ENCODE data around the gene ZNF223. TPM values are rescaled to one million over a fixed set of nuclear protein-coding genes. Genes with fewer than 3 reads are reported as not detected.
A peak's percentile ranks its signal among the peaks of the same experiment; 100 is the strongest.

The ZNF223 gene
- total RNA-seq, 1 experiment from 2014 or later: 4.8 TPM

DNA sequence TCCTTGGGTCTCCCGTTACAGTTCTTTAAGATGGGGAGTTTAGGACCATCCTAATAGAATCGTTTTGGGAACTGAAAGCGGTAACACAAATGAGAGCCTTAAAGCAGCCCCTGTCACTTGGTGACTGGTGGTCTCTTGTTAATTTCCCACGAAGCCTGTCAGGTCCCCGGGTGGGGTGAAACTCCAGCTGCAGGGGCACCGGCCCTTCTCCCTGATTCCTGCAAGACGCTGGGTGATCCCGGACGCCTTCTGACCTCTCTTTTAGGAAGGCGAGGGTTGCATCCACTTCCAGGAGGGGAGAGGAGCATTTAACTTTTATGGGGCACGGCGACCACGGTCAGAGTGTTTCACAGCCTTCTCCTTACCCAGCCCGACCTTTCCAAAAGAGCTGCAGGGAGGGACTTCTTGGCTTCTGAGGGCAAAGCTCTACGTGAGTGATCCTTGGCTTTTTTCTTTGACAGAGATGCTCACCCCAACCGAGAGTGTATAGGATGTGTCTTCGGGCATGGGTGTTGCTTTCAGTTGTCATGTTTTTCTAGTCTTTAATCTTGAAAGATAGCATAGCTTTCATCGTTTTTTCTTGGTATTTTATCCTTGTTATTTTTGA, 62.1 kb downstream of the ZNF223 start:
- no peak overlapping the region for H2AK5ac ChIP-seq (ENCODE audit: insufficient read length, low read length)
- H3K23me2 ChIP-seq (ENCODE audit: insufficient read length, low read depth, low read length, poor library complexity, severe bottlenecking): no peaks in the 10 kb centered on the region
- no peak overlapping the region for H3K18ac ChIP-seq (ENCODE audit: insufficient read length, low read depth, low read length)
- Mint-ChIP-seq H3K27ac (peak overlapping the region in 2 of 3 experiments; percentile 65 to 89; a peak in 1 of 7 replicates), H3K4me1 (peaks cover 5 to 14% of the 10 kb centered on the region in 2 experiments), H3K27me3 (ENCODE audit: low read depth) (no peaks in the 10 kb centered on the region; the same call in 1 of the 2 replicates), H3K4me3 (peak overlapping the region; percentile 94 to 98), H3K36me3 (ENCODE audit: insufficient read depth in 1 of 3, low read depth in 3 of 3) (peaks cover 20 to 45% (median 41%) of the 10 kb centered on the region in 3 experiments), H3K9me3 (peaks cover 24 to 28% of the 10 kb centered on the region in 2 experiments)
- peak; percentile 29 for DNase-seq
- H3K9me3 ChIP-seq (ENCODE audit: control insufficient read depth, low read depth, low read length): no peaks in the 10 kb centered on the region
- no peak overlapping the region for H2BK12ac ChIP-seq (ENCODE audit: insufficient read length, low read depth, low read length)
- no peaks in the 10 kb centered on the region for H3K79me2 ChIP-seq (ENCODE audit: insufficient read depth, low read length)
- no peak overlapping the region for H2BK15ac ChIP-seq (ENCODE audit: low read depth, low read length)
- WGBS (ENCODE audit: extremely low coverage, insufficient read length, low lambda C conversion rate): no CpG with 5 or more reads among the region's 18 CpGs
- no peak overlapping the region for H3K56ac ChIP-seq (ENCODE audit: insufficient read length, low read depth, low read length)
- H3K79me1 ChIP-seq (ENCODE audit: insufficient read depth, low read depth, low read length, poor library complexity, severe bottlenecking): peaks cover 2% of the 10 kb centered on the region
- TF ChIP-seq, protein P1, sequence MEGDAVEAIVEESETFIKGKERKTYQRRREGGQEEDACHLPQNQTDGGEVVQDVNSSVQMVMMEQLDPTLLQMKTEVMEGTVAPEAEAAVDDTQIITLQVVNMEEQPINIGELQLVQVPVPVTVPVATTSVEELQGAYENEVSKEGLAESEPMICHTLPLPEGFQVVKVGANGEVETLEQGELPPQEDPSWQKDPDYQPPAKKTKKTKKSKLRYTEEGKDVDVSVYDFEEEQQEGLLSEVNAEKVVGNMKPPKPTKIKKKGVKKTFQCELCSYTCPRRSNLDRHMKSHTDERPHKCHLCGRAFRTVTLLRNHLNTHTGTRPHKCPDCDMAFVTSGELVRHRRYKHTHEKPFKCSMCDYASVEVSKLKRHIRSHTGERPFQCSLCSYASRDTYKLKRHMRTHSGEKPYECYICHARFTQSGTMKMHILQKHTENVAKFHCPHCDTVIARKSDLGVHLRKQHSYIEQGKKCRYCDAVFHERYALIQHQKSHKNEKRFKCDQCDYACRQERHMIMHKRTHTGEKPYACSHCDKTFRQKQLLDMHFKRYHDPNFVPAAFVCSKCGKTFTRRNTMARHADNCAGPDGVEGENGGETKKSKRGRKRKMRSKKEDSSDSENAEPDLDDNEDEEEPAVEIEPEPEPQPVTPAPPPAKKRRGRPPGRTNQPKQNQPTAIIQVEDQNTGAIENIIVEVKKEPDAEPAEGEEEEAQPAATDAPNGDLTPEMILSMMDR (conservative IDR thresholded peaks at IDR 0.05): no peak
- no peak overlapping the region for H3T11ph ChIP-seq (ENCODE audit: low read length)
- peak overlapping the region; percentile 57 for H3K4me2 ChIP-seq (ENCODE audit: insufficient read depth, insufficient read length, low read length)
- no peak overlapping the region for H3K23ac ChIP-seq (ENCODE audit: insufficient read length, low read depth, low read length)
- H4K91ac ChIP-seq (ENCODE audit: insufficient read length, low read depth, low read length): no peak overlapping the region
- peak overlapping the region; percentile 65 for H3K9ac ChIP-seq (ENCODE audit: extremely low read depth, insufficient read length, low read length)
- H2BK5ac ChIP-seq (ENCODE audit: insufficient read length, low read length): no peak overlapping the region
- no peak overlapping the region for H4K5ac ChIP-seq (ENCODE audit: insufficient read length, low read depth, low read length)
- H2AFZ ChIP-seq (ENCODE audit: low read length): no peak overlapping the region
- no peaks in the 10 kb centered on the region for H4K20me1 ChIP-seq (ENCODE audit: control insufficient read depth, insufficient read depth, insufficient read length)
- no peak overlapping the region for H3K27ac ChIP-seq (ENCODE audit: insufficient read length, low read depth, low read length)
- no peak overlapping the region for H3K14ac ChIP-seq (ENCODE audit: insufficient read depth, low read length)
- H2BK120ac ChIP-seq (ENCODE audit: low read depth, low read length, poor library complexity, severe bottlenecking): no peak overlapping the region
- H3K4ac ChIP-seq (ENCODE audit: low read depth, low read length): no peak overlapping the region
- no peaks in the 10 kb centered on the region for H3K27me3 ChIP-seq (ENCODE audit: insufficient read depth, low read length)
- H2BK20ac ChIP-seq (ENCODE audit: low read depth, low read length, poor library complexity, severe bottlenecking): no peak overlapping the region
- no peaks in the 10 kb centered on the region for H3K4me1 ChIP-seq (ENCODE audit: insufficient read depth, low read length)
- no peak overlapping the region for H4K8ac ChIP-seq (replicated peaks; ENCODE audit: insufficient read length, low read depth, low read length)

Other genes with a start within 250 kb of the ZNF223 start
- 0.50 TPM in 2 replicates for gene LYPD5, start 249.6 kb upstream of the ZNF223 start, total RNA-seq (2021)
- gene ZNF283, start 224.7 kb upstream of the ZNF223 start, total RNA-seq (2021): 10.4 and 11.6 TPM in 2 replicates
- 2.0 and 2.7 TPM in 2 replicates for gene ZNF404, start 168.1 kb upstream of the ZNF223 start, total RNA-seq (2021)
- 18.4 and 19.8 TPM in 2 replicates for gene ZNF45, start 116.8 kb upstream of the ZNF223 start, total RNA-seq (2021)
- gene ZNF221, start 100.8 kb upstream of the ZNF223 start, total RNA-seq (2021): 6.4 and 8.0 TPM in 2 replicates
- gene ZNF155, start 67.8 kb upstream of the ZNF223 start, total RNA-seq (2021): 8.1 and 10.1 TPM in 2 replicates
- gene ZNF230, start 49.1 kb upstream of the ZNF223 start, total RNA-seq (2021): 3.1 and 3.5 TPM in 2 replicates
- gene ZNF222, start 26.7 kb upstream of the ZNF223 start, total RNA-seq (2021): 5.4 and 6.6 TPM in 2 replicates
- 2.6 and 3.0 TPM in 2 replicates for gene ZNF284, start 20.1 kb downstream of the ZNF223 start, total RNA-seq (2021)
- gene ZNF224, start 42.3 kb downstream of the ZNF223 start, total RNA-seq (2021): 15.2 and 19.0 TPM in 2 replicates
- gene ZNF225, start 61.4 kb downstream of the ZNF223 start, total RNA-seq (2021): 3.9 and 4.8 TPM in 2 replicates
- gene ZNF234, start 89.5 kb downstream of the ZNF223 start, total RNA-seq (2021): 12.4 TPM in 2 replicates
- 12.1 and 15.3 TPM in 2 replicates for gene ZNF226, start 113.1 kb downstream of the ZNF223 start, total RNA-seq (2021)
- gene ZNF227, start 160.5 kb downstream of the ZNF223 start, total RNA-seq (2021): 19.8 and 22.6 TPM in 2 replicates
- 1.9 and 2.5 TPM in 2 replicates for gene ZNF233, start 207.8 kb downstream of the ZNF223 start, total RNA-seq (2021)

Data from H9 (cell line).